K562 (cell line): Measurements from ENCODE around the gene TNIK.

Experiments
- SIN3A ChIP-seq, 2 experiments: fragments of 150-350 bp in 1 of 2; IDR thresholded peaks; 2 replicates each; pipeline ENCODE4 v1.6.1; 2011 to 2016; ENCODE audit warnings: borderline replicate concordance in 2 of 2, low read depth in 2 of 2, low read length in 2 of 2, mild to moderate bottlenecking in 2 of 2, moderate library complexity in 2 of 2; ENCODE audit not compliant: control insufficient read depth in 1 of 2
- ZFX ChIP-seq: sonication (generic); formaldehyde crosslinking; IDR thresholded peaks from 2 replicates; pipeline ENCODE4 v1.8.0; 2022; ENCODE audit warnings: mild to moderate bottlenecking, missing genetic modification reagents, moderate library complexity
- ZNF586 ChIP-seq: fragments of 450-650 bp; formaldehyde crosslinking; conservative IDR thresholded peaks from 2 replicates; pipeline ENCODE4 v1.4.0; 2020; ENCODE audit warnings: mild to moderate bottlenecking, moderate library complexity

DNA sequence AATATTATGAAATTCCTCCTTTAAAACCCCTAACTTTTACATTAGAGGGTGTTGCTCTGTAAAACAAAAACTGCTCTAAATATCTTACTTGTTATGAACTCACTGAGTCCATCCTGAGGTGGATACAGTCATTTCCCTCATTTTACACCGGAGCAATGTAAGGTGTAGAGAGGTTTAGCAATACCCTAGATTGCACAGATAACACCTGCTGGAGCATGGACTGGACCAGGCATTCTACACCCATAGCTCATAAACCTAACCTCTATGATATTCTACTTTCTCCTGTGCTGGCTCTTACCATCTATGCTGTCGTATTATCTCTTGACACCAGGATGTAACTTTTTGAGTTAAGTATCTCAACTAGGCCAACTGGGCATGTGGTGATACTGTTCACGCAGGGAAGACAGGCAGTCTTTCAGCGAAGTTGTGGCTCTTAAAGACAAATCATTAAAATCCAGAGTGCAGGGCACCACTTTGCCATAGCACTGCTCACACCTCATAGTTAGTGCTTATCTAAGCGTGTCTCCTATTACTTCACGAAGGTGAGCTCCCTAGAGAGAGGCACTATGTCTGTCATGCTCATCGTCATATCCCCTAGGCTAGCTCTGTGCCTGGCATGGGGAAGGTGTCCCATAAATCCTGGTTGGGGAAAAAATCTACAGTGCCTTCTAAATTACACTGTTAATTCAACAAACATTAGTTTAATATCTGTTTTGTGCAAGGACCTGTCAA is 333.6 kb downstream of the TNIK start:
- TF ChIP-seq SIN3A (IDR thresholded peaks at IDR 0.05; ENCODE audit: borderline replicate concordance in 2 of 2, control insufficient read depth in 1 of 2, low read depth in 2 of 2, low read length in 2 of 2) (no peak), ZFX (CRISPR knock-in tag) (no peak), ZNF586 (no peak)
